ENCODE measurements around the gene METRN.
A peak's percentile ranks its signal among the peaks of the same experiment; 100 is the strongest.
"Not testable (repeated sequence)": the region's sequence is repeated elsewhere in the genome, so short reads cannot be mapped to it uniquely, and the experiment has no call there.

The METRN gene

DNA sequence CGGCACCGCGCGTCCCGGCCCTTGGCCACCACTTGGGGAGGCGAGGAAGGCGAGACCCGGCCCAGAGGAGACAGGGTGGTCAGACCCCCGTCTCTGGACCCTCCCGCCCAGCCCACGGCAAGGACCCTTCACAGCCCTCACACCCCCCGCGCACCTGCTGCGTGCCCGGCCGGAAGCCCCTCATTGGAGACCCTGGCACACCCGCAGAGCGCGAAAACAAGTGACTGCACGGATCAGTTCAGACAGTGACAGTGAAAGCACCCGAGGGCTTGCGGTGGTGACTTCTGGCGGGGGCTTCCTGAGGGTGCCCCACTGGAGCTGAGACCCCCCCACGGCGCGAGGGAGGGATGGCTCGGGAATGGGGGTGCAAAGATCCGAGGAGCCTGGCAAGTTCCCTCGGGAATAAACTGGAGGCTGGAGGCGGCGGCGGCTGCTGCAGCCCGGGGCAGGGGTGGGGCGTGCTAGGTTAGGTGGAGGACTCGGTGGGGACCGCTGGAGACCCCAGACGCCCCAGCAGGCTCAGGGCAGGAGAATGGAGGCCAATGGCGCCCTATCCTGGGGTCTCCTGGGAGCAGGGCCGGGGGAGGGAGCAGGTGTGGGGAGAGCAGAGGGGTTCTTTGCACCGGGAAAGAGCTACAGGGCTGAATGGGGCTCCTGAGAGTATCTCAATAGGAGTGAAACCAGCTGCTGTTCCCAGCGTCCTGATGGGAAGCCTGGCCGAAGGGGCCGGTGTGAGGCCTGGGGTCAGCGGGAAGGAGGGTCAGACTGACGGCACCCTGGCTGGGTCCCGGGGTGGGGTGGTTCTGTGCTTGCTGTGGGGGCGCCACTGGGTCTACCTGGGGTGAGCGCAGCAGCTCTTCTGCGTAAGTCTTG, 8.5 kb upstream of the METRN start:
- H3K4me1 ChIP-seq (ENCODE audit: control insufficient read depth, insufficient read depth, low read length): peaks cover 7% of the 10 kb centered on the region
- no peak overlapping the region for H3K9ac ChIP-seq (ENCODE audit: low read length)
- DNase-seq (ENCODE audit: low read depth): no peak
- peaks cover 74% of the 10 kb centered on the region for H3K27me3 ChIP-seq (replicated peaks; ENCODE audit: control insufficient read depth, insufficient read depth, low read length)
- H3K4me3 ChIP-seq (ENCODE audit: low read length): no peak overlapping the region
- no peaks in the 10 kb centered on the region for H3K9me3 ChIP-seq (ENCODE audit: control insufficient read depth, low read length)
- H3K36me3 ChIP-seq (ENCODE audit: control insufficient read depth, insufficient read depth, low read length, severe bottlenecking): no peaks in the 10 kb centered on the region

GRCh38 chr16:707062-707538, 7.8 kb upstream of the METRN start:
- H3K9me3 ChIP-seq (ENCODE audit: control insufficient read depth, low read length): no peaks in the 10 kb centered on the region
- H3K9ac ChIP-seq (ENCODE audit: low read length): no peak overlapping the region
- no peak for DNase-seq (ENCODE audit: low read depth)
- no peak overlapping the region for H3K4me3 ChIP-seq (ENCODE audit: low read length)
- no peaks in the 10 kb centered on the region for H3K36me3 ChIP-seq (ENCODE audit: control insufficient read depth, insufficient read depth, low read length, severe bottlenecking)
- H3K4me1 ChIP-seq (ENCODE audit: control insufficient read depth, insufficient read depth, low read length): peaks cover 9% of the 10 kb centered on the region
- peaks cover 69% of the 10 kb centered on the region for H3K27me3 ChIP-seq (replicated peaks; ENCODE audit: control insufficient read depth, insufficient read depth, low read length)

GRCh38 chr16:708019-708418, 6.9 kb upstream of the METRN start:
- no peaks in the 10 kb centered on the region for H3K9me3 ChIP-seq (ENCODE audit: control insufficient read depth, low read length)
- H3K36me3 ChIP-seq (ENCODE audit: control insufficient read depth, insufficient read depth, low read length, severe bottlenecking): no peaks in the 10 kb centered on the region
- peaks cover 15% of the 10 kb centered on the region for H3K4me1 ChIP-seq (ENCODE audit: control insufficient read depth, insufficient read depth, low read length)
- no peak overlapping the region for H3K9ac ChIP-seq (ENCODE audit: low read length)
- DNase-seq (ENCODE audit: low read depth): no peak
- no peak overlapping the region for H3K4me3 ChIP-seq (ENCODE audit: low read length)
- H3K27me3 ChIP-seq (replicated peaks; ENCODE audit: control insufficient read depth, insufficient read depth, low read length): peaks cover 60% of the 10 kb centered on the region

DNA sequence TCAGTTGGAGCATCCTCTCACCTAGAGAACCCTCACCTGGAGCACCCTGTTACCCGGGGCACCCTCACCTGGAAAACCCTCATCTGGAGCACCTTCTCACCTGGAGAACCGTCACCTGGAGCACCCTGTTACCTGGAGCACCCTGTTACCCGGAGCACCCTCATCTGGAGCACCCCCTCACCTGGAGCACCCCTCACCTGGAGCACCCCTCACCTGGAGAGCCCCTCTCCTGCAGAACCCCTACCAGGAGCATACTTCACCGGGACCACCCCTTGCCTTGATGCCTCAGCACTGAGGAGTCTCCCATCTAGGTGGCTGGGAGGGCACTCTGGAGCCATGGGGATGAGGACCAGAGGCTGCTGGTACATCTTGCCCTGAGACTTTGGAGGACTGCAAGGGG, 6.0 kb upstream of the METRN start:
- Histone ChIP-seq H3K9ac (ENCODE audit: low read length) (no peak overlapping the region), H3K27me3 (replicated peaks; ENCODE audit: control insufficient read depth, insufficient read depth, low read length) (peaks cover 51% of the 10 kb centered on the region), H3K9me3 (ENCODE audit: control insufficient read depth, low read length) (no peaks in the 10 kb centered on the region), H3K4me1 (ENCODE audit: control insufficient read depth, insufficient read depth, low read length) (peaks cover 15% of the 10 kb centered on the region), H3K4me3 (ENCODE audit: low read length) (no peak overlapping the region), H3K36me3 (ENCODE audit: control insufficient read depth, insufficient read depth, low read length, severe bottlenecking) (no peaks in the 10 kb centered on the region)
- no peak for DNase-seq (ENCODE audit: low read depth)

DNA sequence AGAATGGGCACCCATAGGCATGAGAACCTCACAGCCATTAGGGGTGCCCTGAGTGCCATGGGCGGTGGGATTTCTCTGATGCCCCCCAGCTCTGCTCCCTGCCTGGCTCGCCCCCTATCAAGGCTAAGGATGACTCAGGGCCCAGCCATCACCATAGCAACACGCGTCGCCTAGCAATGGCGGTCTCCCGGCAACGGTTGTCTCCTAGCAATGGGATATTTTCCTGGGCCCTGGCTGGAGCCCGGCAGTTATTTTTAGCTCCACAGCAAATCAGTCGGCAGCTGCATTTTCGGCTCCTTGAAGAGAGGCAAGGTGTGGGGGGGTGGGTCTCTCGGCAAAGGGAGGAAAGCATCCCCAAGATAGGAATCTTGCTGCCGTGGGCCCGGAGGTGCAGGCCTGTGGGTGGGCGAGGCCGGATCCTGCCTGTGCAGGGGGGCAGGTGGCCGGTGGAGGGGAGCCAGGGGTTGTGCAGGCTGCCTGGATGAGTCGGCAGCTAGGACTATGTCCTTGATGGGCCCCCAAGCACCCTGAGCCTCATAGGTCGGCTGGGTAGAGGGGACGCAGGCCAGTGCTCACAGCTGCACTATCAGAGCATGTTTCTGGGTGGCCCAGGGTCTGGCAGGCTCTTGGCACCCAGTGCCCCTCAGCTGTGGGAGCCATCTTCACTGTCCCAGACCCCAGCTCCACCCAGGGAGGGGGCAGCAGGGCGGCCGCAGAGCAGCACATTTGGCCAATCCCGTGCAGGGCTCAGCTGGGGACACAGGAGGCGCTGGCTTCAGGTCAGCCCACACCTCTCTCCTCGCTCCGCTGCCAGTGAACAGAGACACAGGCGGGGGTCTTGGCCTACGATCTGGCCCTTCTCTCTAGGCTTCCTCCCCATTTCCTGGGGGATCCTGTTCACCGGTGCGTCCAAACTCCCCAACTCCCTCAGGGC, 5.1 kb upstream of the METRN start:
- H3K9me3 ChIP-seq (ENCODE audit: control insufficient read depth, low read length): no peaks in the 10 kb centered on the region
- no peak overlapping the region for H3K9ac ChIP-seq (ENCODE audit: low read length)
- DNase-seq (ENCODE audit: low read depth): peak; percentile 52
- H3K4me3 ChIP-seq (ENCODE audit: low read length): no peak overlapping the region
- H3K36me3 ChIP-seq (ENCODE audit: control insufficient read depth, insufficient read depth, low read length, severe bottlenecking): no peaks in the 10 kb centered on the region
- H3K4me1 ChIP-seq (ENCODE audit: control insufficient read depth, insufficient read depth, low read length): peaks cover 20% of the 10 kb centered on the region
- H3K27me3 ChIP-seq (replicated peaks; ENCODE audit: control insufficient read depth, insufficient read depth, low read length): peaks cover 45% of the 10 kb centered on the region

- peaks cover 44% of the 10 kb centered on the region for H3K27me3 ChIP-seq (replicated peaks; ENCODE audit: control insufficient read depth, insufficient read depth, low read length)
- peaks cover 20% of the 10 kb centered on the region for H3K4me1 ChIP-seq (ENCODE audit: control insufficient read depth, insufficient read depth, low read length)
- no peak overlapping the region for H3K4me3 ChIP-seq (ENCODE audit: low read length)
- H3K9me3 ChIP-seq (ENCODE audit: control insufficient read depth, low read length): no peaks in the 10 kb centered on the region
- no peak for DNase-seq (ENCODE audit: low read depth)
- H3K36me3 ChIP-seq (ENCODE audit: control insufficient read depth, insufficient read depth, low read length, severe bottlenecking): no peaks in the 10 kb centered on the region
- no peak overlapping the region for H3K9ac ChIP-seq (ENCODE audit: low read length)
These were observed 4.3 kb upstream of the METRN start for GRCh38 chr16:710500-711075.

DNA sequence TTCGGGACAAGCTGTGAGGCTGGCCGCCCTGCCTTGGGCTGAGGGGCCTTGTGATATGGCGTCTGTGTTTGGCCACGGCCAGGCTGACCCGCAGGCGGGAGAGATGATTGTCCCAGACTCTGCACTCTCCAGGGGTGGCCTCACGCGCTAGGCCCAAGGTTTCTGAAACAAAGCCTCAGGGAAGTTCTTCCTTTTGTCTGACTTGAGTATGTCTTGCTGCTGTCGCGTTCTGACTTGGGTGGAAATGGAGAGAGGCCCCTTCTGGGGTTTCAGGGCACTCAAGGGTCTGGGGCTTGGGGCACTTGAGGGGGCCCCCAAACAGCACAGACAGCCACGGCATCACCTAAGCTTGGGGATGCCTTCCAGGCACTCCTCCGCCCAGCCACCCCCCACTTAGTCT, 3.8 kb upstream of the METRN start:
- H3K9me3 ChIP-seq (ENCODE audit: control insufficient read depth, low read length): no peaks in the 10 kb centered on the region
- H3K4me3 ChIP-seq (ENCODE audit: low read length): no peak overlapping the region
- no peak for DNase-seq (ENCODE audit: low read depth)
- peaks cover 44% of the 10 kb centered on the region for H3K27me3 ChIP-seq (replicated peaks; ENCODE audit: control insufficient read depth, insufficient read depth, low read length)
- H3K9ac ChIP-seq (ENCODE audit: low read length): no peak overlapping the region
- no peaks in the 10 kb centered on the region for H3K36me3 ChIP-seq (ENCODE audit: control insufficient read depth, insufficient read depth, low read length, severe bottlenecking)
- peaks cover 24% of the 10 kb centered on the region for H3K4me1 ChIP-seq (ENCODE audit: control insufficient read depth, insufficient read depth, low read length)

DNA sequence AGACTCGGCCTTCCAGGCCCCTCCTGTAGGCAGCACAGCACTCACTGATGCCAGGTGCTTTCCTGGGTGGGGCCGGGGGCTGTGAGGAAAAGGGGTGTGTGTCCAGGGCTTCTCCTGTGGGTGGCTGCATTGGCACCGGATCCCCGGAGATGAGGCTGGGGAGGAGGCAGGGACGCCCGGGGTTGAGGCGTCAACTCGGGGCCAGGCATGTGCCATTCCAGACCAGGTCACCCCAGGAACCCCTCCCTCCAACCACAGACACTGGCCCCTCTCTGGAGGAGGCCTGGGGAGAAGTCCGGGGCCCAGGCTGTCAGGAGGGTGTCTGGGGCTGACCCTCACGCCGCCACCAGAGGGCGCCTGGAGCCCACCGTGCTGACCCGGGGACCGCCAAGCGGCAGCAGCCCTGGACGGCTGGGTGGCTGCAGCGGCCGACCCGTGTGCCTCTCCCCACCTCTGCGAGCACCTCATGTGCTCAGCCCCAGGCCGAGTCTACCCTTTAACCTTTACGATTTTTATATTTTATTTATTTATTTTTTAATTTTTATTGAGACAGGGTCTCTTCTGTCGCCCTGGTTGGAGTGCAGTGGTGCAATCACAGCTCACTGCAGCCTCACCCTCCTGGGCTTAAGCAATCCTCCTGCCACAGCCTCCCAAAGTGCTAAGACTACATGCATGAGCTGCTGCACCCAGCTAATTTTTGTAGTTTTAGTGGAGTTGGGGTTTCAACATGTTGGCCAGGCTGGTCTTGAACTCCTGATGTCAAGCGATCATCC, 3.2 kb upstream of the METRN start:
- H3K9ac ChIP-seq (ENCODE audit: low read length): no peak overlapping the region
- no peaks in the 10 kb centered on the region for H3K9me3 ChIP-seq (ENCODE audit: control insufficient read depth, low read length)
- peaks cover 29% of the 10 kb centered on the region for H3K4me1 ChIP-seq (ENCODE audit: control insufficient read depth, insufficient read depth, low read length)
- peaks cover 43% of the 10 kb centered on the region for H3K27me3 ChIP-seq (replicated peaks; ENCODE audit: control insufficient read depth, insufficient read depth, low read length)
- peak; percentile 87 for DNase-seq (ENCODE audit: low read depth)
- H3K36me3 ChIP-seq (ENCODE audit: control insufficient read depth, insufficient read depth, low read length, severe bottlenecking): no peaks in the 10 kb centered on the region
- H3K4me3 ChIP-seq (ENCODE audit: low read length): no peak overlapping the region

DNA sequence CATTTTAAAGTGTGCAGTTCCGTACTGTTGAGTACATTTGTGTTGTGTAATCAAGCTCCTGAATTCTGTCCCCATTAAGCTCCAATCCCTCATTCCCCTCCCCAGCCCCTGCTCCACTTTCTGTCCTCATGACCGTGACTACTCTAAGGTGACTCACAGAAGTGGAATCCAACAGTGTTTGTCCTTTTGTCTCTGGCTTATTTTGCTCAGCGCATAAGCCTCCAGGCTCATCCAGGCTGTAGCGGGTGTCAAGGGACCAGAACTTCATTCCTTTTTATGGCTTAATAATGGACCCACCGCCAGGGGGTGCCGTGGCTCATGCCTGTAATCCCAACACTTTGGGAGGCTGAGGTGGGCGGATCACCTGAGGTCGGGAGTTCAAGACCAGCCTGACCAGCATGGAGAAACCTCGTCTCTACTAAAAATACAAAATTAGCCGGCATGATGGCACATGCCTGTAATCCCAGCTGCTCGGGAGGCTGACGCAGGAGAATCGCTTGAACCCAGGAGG, 2.1 kb upstream of the METRN start:
- H3K4me3 ChIP-seq (ENCODE audit: low read length); H3K36me3 ChIP-seq (ENCODE audit: control insufficient read depth, insufficient read depth, low read length, severe bottlenecking); H3K9me3 ChIP-seq (ENCODE audit: control insufficient read depth, low read length): not testable (repeated sequence)
- peaks cover 29% of the 10 kb centered on the region for H3K4me1 ChIP-seq (ENCODE audit: control insufficient read depth, insufficient read depth, low read length)
- peak; percentile 91 for DNase-seq (ENCODE audit: low read depth)
- H3K9ac ChIP-seq (ENCODE audit: low read length): peak overlapping the region; percentile 39
- peaks cover 34% of the 10 kb centered on the region for H3K27me3 ChIP-seq (replicated peaks; ENCODE audit: control insufficient read depth, insufficient read depth, low read length)

DNA sequence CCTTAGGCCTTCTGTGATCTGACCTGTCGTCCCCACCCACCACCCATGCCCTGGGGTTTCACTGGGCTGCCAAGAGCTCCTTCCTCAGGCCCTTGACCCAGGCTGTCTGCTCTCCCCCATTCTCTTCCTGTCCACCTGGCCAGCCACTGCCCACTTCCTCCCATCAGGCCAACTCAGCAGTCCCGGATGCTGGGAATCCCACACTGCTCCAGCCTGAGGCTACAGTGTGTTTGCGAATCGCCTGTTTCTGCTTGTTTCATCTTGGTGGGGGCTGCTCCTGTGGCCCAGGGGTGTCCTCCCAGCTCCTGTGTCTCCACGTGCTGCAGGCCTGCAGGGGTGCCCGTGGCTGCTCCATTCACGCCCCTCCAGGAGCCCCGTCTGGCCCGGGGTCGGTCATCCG, 839 bp upstream of the METRN start:
- Histone ChIP-seq H3K36me3 (ENCODE audit: control insufficient read depth, insufficient read depth, low read length, severe bottlenecking) (no peaks in the 10 kb centered on the region), H3K9me3 (ENCODE audit: control insufficient read depth, low read length) (no peaks in the 10 kb centered on the region), H3K9ac (ENCODE audit: low read length) (peak overlapping the region; percentile 42), H3K4me1 (ENCODE audit: control insufficient read depth, insufficient read depth, low read length) (peaks cover 29% of the 10 kb centered on the region), H3K27me3 (replicated peaks; ENCODE audit: control insufficient read depth, insufficient read depth, low read length) (peaks cover 21% of the 10 kb centered on the region), H3K4me3 (ENCODE audit: low read length) (no peak overlapping the region)
- no peak for DNase-seq (ENCODE audit: low read depth)
